Measurements from ENCODE around the gene KRT3. TPM values are rescaled to one million over a fixed set of nuclear protein-coding genes. Genes with fewer than 3 reads are reported as not detected.
A peak's percentile ranks its signal among the peaks of the same experiment; 100 is the strongest.

Gene KRT3
- total RNA-seq (not detected), polyA plus RNA-seq (not detected), total RNA-seq (0 to 0.17 (median 0) reads per million in 6 experiments)

DNA sequence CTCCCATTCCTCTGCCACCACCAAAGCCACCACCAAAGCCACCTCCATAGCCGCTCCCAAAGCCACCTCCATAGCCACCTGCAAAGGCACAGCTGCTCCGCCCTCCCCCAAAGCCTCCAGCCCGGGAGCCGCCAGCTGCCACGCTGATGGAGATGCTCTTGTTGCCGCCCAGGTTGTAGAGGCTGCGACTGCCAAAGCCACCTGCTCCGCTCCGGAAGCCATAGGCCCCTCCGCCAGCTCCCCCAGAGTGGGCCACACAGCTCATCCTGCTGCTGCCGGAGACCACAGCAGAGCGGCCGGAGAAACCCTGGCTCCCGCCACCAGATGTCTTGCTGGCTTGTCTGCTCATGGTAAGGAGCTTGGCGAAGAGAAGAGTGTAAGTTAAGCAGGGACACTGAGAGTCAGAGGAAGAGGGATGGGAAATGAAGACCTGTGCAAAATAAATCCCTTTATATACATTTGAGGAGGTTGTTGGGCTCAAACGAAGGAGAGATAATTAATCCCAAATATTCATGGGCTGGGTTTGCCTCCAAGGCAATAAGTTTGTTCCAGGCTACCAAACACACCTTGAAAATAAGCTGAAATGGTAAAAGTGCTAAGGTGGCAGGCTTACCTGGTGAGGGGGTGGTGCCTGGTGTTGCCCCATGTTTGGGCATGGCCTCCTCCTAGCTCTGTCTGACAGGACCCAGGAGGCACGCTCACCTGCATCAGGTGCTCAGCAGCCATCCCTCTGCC lies at the start of gene KRT3:
Gene KRT3, minus strand, starts transcription at position 424 of the 735 bp plus-strand sequence. Its CDS starts 75 bp downstream, at position 349.
- Mint-ChIP-seq H3K27me3 (peaks cover 0 to 7% (median 2%) of the 10 kb centered on the region in 5 donors), H3K4me1 (peaks cover under 1 to 13% (median 5%) of the 10 kb centered on the region in 4 donors), H3K27ac (peak within 1 kb of the TSS in 1 of 10 donors; percentile 39), H3K4me3 (no peak within 1 kb of the TSS), H3K36me3 (no peaks in the 10 kb centered on the region), H3K9me3 (no peaks in the 10 kb centered on the region)
- POLR2A ChIA-PET, result no interaction called here
- ATAC-seq (no peak), DNase-seq (no peak)

DNA sequence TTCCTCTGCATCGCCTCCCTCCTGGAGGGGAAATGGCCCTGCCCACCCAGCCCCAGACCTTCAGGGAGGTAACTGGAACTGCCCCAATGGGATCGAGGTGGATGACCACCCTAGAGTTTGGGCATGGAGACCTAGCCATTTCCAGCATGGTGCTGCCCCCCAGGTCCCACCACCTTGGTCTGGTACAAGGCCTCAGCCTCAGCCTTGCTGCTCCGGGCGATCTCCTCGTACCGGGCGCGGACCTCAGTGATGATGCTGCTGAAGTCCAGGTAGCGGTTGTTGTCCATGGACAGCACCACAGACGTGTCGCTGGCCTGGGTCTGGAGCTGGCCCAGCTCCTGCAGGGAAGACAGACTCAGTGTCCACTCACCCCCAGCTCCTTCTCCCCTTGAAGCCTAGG lies 48.5 kb upstream of the KRT3 start:
- no peak for DNase-seq
- Mint-ChIP-seq H3K4me1 (peaks cover 7 to 20% (median 11%) of the 10 kb centered on the region in 4 donors), H3K36me3 (no peaks in the 10 kb centered on the region), H3K9me3 (no peaks in the 10 kb centered on the region), H3K27ac (no peak overlapping the region), H3K27me3 (peaks cover 0 to 10% (median 1%) of the 10 kb centered on the region in 5 donors), H3K4me3 (no peak overlapping the region)
- POLR2A ChIA-PET, result interaction anchor here (0.6 kb wide), 1 partner anchor 88 kb away, joined by 5 read pairs; no protein-coding TSS in a partner anchor
- ATAC-seq, result no peak

DNA sequence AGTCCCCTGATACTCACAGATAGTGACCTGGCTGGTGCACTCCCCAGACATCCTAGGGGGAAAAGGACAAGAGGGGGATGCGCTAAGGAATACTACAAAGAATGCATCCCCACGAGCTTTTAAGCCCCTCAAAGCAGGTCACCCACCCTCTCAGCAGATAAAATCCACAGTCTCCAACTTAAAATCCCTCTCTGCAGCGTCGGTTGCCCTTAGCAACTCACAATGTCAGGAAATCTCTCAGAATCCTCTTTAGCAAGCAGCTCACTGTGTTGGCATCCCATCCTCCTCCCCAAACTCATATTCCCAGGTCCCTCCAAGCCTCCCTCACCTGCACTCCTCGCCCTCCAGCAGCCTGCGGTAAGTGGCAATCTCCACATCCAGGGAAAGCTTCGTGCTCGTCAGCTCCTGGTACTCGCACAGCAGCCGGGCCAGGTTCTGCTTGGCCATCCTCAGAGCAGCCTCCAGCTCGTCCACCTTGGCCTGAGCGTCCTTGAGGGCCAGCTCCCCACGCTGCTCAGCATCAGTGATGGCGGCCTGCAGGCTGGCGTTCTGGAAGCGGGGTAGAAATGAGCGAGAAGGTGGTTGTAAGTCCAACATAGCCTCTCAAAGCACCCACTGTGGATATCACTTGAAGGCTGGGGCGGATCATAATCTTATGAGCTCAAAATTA lies 43.7 kb upstream of the KRT3 start:
- Mint-ChIP-seq H3K27ac (peak overlapping the region in 1 of 10 donors; percentile 35), H3K4me1 (peaks cover 31 to 65% (median 45%) of the 10 kb centered on the region in 4 donors), H3K36me3 (no peaks in the 10 kb centered on the region), H3K9me3 (no peaks in the 10 kb centered on the region), H3K27me3 (peaks cover 0 to 10% (median 1%) of the 10 kb centered on the region in 5 donors), H3K4me3 (no peak overlapping the region)
- POLR2A ChIA-PET, result interaction anchor here (0.7 kb wide), 1 partner anchor 129 kb away, joined by 3 read pairs; no protein-coding TSS in a partner anchor
- no peak for DNase-seq
- no peak for ATAC-seq

DNA sequence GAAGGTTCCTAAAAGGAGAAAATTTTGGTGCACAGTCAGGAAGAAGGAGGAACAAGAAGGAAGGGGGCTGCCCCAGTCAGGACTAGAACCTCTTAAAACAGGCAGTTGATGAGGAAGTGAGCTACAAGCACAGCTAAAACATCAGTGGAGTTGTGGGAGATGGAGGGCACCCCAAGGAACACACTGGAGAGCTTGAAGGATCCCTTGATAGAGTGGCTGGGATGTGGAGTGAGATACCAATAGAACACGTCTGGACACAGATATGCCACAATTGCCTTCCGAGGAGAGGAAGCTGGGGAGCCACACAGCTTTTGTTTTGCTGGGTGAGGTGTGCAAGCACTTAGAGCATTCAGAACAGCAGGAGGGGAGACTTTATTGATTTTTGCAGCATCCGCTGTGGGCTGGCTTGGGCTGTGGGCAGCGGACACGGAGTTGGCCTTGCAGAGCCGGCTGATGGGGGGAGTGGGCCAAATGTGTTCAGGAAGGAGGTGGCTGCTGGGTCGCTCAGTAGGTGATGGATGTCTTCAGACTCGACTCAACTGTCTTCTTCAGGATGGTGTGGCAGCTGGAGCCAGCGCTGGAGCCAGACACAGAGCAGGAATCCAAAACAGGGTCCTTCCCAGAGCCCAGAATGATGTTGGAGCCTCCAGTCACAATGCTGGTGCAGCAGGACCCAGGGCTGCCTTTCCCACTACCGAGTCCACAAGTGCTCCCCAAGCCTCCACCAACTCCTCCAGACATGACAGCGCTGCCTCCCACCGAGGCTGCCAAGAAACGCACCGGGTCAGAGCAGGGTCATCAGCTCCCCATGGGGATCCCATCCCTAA lies 42.9 kb upstream of the KRT3 start:
- POLR2A ChIA-PET, result interaction anchor here (0.7 kb wide), 1 partner anchor 206 kb away, joined by 3 read pairs; no protein-coding TSS in a partner anchor
- Mint-ChIP-seq H3K27ac (peak overlapping the region in 7 of 10 donors; percentile 12 to 95 (median 32)), H3K36me3 (no peaks in the 10 kb centered on the region), H3K9me3 (no peaks in the 10 kb centered on the region), H3K27me3 (peaks cover 0 to 10% (median 1%) of the 10 kb centered on the region in 5 donors), H3K4me1 (peaks cover 31 to 66% (median 45%) of the 10 kb centered on the region in 4 donors), H3K4me3 (no peak overlapping the region)
- ATAC-seq (no peak), DNase-seq (no peak)

DNA sequence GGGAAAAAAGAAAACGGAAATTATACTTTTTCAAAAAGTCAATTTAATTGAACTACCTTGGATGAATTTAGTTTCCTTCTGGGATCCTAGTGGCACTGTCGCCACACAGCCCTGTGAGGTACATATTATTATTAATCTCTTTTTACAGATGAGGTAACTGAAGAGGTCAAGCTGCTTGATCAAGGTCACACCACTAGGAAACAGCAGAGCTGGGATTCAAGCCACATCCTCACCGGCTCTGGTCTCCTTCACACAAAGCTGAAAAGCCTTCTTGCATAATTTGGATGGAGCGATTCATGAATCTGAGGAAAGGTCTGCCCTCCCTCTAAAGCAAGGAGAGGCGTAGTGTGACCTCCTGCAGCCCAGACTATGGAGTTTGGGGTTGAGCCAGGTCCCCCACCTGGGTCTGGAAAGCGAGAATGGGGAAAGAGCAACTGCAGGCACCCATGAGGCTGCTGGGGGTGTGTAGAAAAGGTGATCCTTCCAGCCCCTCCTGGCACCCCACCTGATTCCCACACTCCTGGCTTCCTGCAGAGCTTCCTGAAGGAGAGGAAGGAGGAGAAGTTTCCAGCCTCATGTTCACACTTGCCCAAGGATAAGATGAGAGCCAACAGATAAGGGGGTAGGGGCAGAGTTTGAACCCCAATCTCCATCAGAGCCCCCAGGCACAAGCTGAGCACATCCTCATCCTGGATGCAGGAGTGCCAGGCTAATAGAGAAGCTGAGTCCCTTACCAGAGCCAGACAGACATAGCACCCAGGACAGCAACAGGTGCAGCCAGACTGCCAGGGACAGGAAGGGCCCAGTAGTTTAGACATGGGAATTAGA lies 42.1 kb upstream of the KRT3 start:
- POLR2A ChIA-PET, result interaction anchor here (0.7 kb wide), 1 partner anchor 205 kb away, joined by 3 read pairs; no protein-coding TSS in a partner anchor
- ATAC-seq (no peak), DNase-seq (no peak)
- Mint-ChIP-seq H3K4me3 (no peak overlapping the region), H3K36me3 (no peaks in the 10 kb centered on the region), H3K27me3 (peaks cover 0 to 10% (median 1%) of the 10 kb centered on the region in 5 donors), H3K9me3 (no peaks in the 10 kb centered on the region), H3K27ac (peak overlapping the region in 7 of 10 donors; percentile 5 to 95 (median 88)), H3K4me1 (peaks cover 31 to 66% (median 45%) of the 10 kb centered on the region in 4 donors)

DNA sequence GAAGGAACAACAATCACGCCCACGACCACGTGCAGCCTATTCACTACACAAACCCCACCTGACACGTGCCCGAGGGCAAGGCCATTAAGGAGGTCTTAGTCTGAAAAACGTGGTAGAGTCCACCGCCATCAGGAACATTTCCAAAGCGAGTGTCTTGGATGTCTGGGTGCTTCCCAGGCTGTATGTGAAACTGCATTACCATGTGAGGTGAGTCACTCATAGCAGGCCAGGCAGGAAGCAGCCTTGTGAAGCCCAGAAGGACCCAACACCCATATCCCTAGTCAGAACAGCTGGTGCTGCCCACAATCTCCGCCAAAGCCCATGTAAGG lies 41.5 kb upstream of the KRT3 start:
- POLR2A ChIA-PET, result no interaction called here
- H3K27ac Mint-ChIP-seq, result peak overlapping the region in 9 of 10 donors; percentile 12 to 95 (median 87)
- peak overlapping the region in 7 of 10 donors; percentile 11 to 63 (median 53) for H3K4me3 Mint-ChIP-seq
- H3K36me3 Mint-ChIP-seq, result no peaks in the 10 kb centered on the region
- H3K4me1 Mint-ChIP-seq, result peaks cover 28 to 59% (median 42%) of the 10 kb centered on the region in 4 donors
- ATAC-seq (no peak), DNase-seq (no peak)
- H3K27me3 Mint-ChIP-seq, result peaks cover 0 to 10% (median 1%) of the 10 kb centered on the region in 5 donors
- H3K9me3 Mint-ChIP-seq, result no peaks in the 10 kb centered on the region

DNA sequence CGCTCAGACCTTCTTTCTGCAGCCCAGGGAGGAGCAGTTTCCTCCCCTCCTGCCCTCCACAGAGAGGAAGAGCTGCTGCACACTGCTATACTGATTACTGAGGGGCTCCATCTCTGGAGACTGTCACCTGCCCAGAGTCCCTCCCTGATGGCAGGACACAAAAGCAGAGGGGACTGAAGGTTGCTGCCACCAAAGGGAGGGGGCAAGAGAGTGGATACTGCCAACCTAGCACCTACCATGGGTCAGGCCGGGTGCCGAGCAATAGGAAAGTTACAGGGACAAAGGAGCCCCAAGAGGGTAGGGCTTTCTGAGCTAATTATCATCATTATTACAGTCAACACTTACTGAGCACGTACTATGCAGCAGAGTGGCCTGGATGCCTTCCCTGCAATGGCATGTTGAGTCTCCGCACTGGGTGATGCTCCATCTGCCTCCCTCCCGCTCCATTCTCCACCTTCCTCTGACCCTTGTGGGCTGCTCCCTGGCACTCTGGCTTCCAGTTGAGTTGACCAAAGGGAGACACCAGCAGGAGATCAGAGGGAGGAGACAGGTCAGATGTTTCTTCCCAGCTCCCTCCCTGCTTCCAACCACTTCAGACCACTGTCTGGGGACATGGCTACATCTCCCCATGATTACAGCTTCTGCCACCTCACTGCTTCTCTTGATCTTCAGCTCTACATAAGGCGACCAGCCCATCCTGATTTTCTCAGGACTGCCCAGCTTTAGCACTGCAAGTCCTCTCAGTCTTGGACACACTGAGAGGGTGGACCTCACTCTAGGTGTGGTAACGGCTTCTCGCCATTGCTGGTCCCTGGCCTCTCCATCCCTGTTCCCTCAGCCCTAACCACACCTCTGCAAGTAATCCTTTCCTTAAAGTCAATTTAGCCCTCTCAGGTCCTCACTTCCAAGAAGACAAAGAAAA lies 40.8 kb upstream of the KRT3 start:
- POLR2A ChIA-PET, result interaction anchor here (0.9 kb wide), 1 partner anchor 37 kb away, joined by 3 read pairs; no protein-coding TSS in a partner anchor
- peaks cover 0 to 10% (median 1%) of the 10 kb centered on the region in 5 donors for H3K27me3 Mint-ChIP-seq
- peaks cover 26 to 56% (median 37%) of the 10 kb centered on the region in 4 donors for H3K4me1 Mint-ChIP-seq
- H3K9me3 Mint-ChIP-seq, result no peaks in the 10 kb centered on the region
- H3K27ac Mint-ChIP-seq, result peak overlapping the region; percentile 75 to 95 (median 90)
- peak overlapping the region; percentile 21 to 68 (median 56) for H3K4me3 Mint-ChIP-seq
- H3K36me3 Mint-ChIP-seq, result no peaks in the 10 kb centered on the region
- ATAC-seq (peak; percentile 45 to 48), DNase-seq (no peak)

DNA sequence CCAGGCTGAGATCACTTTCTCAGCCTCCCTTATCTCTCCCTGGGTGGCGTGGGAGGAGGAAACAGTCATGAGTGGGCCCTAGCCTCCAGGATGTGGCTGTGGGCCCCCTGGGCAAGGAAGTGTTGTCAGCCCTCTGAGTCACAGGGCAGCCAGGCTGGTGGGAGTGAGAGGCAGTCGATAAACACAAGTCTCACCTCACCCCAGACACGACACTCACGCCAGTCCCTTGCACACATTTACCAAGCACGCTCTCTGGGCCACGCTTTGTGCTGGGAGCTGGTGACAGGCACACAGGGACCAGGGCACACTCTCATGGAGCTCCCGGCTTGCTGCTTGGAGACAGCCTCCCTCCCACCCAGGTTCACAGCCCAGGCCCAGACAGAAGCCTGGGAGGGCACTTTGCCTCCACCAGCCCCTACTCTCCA lies 40.1 kb upstream of the KRT3 start:
- POLR2A ChIA-PET, result interaction anchor here (0.9 kb wide), 1 partner anchor 38 kb away, joined by 3 read pairs; no protein-coding TSS in a partner anchor
- Mint-ChIP-seq H3K4me1 (peaks cover 24 to 56% (median 36%) of the 10 kb centered on the region in 4 donors), H3K4me3 (peak overlapping the region; percentile 21 to 68 (median 48)), H3K9me3 (no peaks in the 10 kb centered on the region), H3K27me3 (peaks cover 0 to 10% (median 1%) of the 10 kb centered on the region in 5 donors), H3K36me3 (no peaks in the 10 kb centered on the region), H3K27ac (peak overlapping the region; percentile 75 to 95 (median 90))
- DNase-seq, result peak in 7 of 10 donors; percentile 15 to 71 (median 37)
- peak; percentile 87 to 92 for ATAC-seq

DNA sequence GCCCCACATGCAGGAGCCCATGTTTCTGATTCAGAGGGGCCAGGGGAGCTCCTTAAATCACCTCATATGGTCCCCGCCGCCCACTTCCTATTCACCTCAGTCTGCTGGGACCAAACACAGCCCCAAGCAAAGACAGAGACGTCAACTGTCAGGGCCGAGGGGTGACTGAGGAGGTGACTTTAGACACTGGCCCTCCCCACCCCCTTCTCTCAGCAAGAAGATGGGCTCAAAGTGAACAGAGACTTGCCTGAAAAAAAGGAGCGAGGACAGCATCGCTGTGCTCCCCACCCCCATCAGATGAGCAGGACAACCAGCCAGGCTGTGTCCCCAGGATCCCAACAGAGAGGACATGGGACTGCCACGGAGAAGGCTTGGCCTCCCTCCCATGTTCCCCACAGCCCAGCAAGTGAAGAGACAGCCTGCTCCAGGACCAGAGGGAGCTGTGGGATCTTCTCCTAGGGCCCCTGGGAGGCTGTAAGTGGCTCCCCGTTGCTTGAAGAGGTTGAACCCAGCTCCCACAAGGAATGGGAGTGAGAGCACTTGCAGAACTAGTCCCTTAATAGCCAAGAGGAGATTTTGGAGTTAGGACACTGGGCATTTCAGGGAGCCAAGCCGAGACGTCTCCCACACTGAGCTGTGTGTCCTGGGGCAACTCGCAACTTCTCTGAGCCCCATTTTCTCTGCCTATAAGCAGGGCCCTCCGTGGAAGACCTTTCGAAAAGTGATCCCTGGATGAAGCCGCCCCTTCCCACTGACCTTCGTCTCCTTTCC lies 39.5 kb upstream of the KRT3 start:
- POLR2A ChIA-PET, result no interaction called here

DNA sequence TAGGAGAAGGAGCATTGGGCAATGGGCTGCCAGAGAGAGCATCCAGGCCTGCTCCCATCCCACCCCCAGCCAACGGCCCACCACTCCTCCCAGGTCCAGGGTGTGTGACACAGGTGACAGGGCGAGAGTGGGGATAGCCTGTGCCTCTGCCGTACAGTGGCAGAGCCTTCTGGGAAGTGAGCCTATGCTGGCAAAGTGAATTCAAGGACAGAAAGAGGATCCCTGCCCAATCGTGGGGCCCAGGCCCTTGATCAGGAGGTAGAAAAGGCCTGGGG lies 38.7 kb upstream of the KRT3 start:
- peaks cover 23 to 49% (median 35%) of the 10 kb centered on the region in 4 donors for H3K4me1 Mint-ChIP-seq
- no peak overlapping the region for H3K4me3 Mint-ChIP-seq
- DNase-seq (no peak), ATAC-seq (no peak)
- peaks cover 0 to 4% (median 0%) of the 10 kb centered on the region in 5 donors for H3K27me3 Mint-ChIP-seq
- H3K36me3 Mint-ChIP-seq, result no peaks in the 10 kb centered on the region
- H3K27ac Mint-ChIP-seq, result peak overlapping the region in 4 of 10 donors; percentile 43 to 79 (median 62)
- POLR2A ChIA-PET, result no interaction called here
- no peaks in the 10 kb centered on the region for H3K9me3 Mint-ChIP-seq

More for the DNA sequence above, 39.5 kb upstream of the KRT3 start:
- Mint-ChIP-seq H3K9me3 (no peaks in the 10 kb centered on the region), H3K27ac (peak overlapping the region in 9 of 10 donors; percentile 75 to 95 (median 90)), H3K36me3 (no peaks in the 10 kb centered on the region), H3K4me3 (peak overlapping the region in 8 of 10 donors; percentile 29 to 68 (median 52)), H3K4me1 (peaks cover 23 to 56% (median 35%) of the 10 kb centered on the region in 4 donors), H3K27me3 (peaks cover 0 to 9% (median 1%) of the 10 kb centered on the region in 5 donors)
- DNase-seq (no peak), ATAC-seq (no peak)
